SH-SY5Y (cell line): ENCODE data around the gene HDAC8.

Experiments used
- GATA2 ChIP-seq: IDR thresholded peaks from 2 replicates; pipeline ENCODE4 v1.6.1; 2011; ENCODE audit warnings: mild to moderate bottlenecking, low read depth, low read length
- GATA3 ChIP-seq: IDR thresholded peaks from 2 replicates; pipeline ENCODE4 v1.6.1; 2011; ENCODE audit warnings: low read depth, mild to moderate bottlenecking, low read length, moderate library complexity

Gene HDAC8

GRCh38 chrX:72373136-72373535 is 199.5 kb downstream of the HDAC8 start:
- TF ChIP-seq GATA2 (no peak), GATA3 (no peak)

DNA sequence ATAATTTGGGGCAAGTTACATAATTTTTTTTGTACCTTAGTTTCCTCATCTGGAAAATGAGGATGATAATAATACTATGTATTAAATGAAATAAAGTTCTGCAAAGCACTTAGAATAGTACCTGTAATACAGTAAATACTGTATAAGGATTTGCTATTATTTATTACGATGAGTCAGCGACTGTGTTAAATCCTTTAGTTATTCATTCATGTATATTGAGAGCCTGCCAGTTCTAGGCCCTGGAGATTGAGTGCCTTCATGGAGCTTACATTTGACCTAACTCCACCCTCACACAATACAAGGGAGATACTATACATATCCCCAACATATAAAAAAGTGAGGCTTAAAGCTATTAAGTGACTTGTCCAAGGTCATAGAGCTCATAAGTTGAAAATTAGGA is 199.9 kb downstream of the HDAC8 start:
- TF ChIP-seq GATA2: no peak
- TF ChIP-seq GATA3: no peak

- no peak for TF ChIP-seq GATA2
- no peak for TF ChIP-seq GATA3
Observed at GRCh38 chrX:72371405-72371804, 201.2 kb downstream of the HDAC8 start.

GRCh38 chrX:72368796-72369195 is 203.8 kb downstream of the HDAC8 start:
- TF ChIP-seq GATA2: no peak
- TF ChIP-seq GATA3: no peak

GRCh38 chrX:72367516-72367915 is 205.1 kb downstream of the HDAC8 start:
- TF ChIP-seq GATA2 (no peak), GATA3 (no peak)

DNA sequence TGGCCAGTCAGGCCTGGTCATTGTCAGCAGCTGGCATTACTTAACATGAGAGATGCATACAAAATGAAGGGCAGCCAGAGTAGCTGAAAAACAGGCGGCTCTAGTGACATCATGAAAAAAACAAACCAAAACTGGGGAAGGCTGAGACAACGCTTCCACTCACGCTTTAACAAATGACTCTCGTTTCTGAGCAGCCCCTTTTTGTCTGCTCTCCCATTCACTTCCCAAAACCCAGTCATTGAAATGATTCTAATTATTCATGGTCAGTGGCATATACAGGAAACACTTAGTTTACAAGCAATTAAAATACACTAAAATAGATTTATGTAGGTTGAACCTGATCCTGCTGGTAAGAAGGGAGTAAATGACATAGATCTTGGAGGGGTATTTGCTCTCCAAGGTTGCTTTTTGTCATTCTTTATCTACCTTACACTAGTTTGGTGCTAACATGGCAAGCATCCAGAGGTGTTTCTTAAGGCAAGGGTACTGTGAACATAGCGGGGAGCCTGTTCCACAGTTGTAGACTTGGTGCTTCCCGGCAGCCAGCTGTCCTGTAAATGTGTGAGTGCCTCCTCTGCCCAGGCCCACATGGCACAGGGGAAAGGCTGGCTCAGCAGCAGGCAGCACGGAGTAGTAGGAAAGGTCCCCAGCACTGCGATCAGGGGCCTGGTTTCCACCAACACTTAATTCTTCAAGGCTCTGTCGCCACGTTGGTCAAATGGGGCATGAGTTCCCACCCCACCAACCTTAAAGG is 205.8 kb downstream of the HDAC8 start:
- TF ChIP-seq GATA2 (no peak), GATA3 (no peak)

DNA sequence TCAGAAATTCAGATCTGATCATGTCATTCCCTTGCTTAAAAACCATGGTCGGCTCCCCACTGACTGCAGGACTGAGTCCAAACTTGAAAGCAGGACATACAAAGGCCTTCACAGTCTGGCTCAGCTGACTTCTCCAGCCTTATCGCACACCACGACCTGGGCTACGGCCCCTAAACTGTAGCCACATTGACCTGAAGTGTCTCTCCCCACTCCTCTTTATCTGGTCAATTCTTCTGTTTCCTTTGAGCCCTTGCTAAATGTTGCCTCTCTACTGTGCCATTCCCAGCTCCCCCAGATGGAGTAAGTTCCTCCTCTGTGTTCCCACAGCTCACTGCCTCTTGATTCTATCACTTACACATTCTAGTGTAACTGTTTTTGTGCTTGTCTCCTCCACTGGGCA is 206.5 kb downstream of the HDAC8 start:
- TF ChIP-seq GATA2 (no peak), GATA3 (no peak)

GRCh38 chrX:72365126-72365525 is 207.5 kb downstream of the HDAC8 start:
- TF ChIP-seq GATA2: no peak
- no peak for TF ChIP-seq GATA3

DNA sequence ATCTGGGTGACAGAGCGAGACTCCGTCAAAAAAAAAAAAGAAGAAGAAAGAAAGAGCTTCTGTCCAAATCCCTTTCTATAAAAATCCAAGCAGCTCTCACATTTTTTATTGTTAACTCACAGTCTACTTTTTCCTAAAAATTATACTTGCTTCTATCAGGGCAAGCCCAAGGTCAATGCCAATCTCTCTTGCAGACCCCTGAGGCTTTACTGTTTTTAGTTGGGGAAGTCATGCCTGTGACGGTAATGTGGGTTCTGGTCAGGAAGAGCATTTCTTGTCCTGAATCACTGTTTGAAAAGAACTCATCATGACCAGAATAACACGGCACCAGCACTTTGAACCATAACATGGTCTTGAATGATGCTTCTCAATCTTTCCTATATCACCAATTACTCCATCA is 212.3 kb downstream of the HDAC8 start:
- no peak for TF ChIP-seq GATA2
- TF ChIP-seq GATA3: no peak

DNA sequence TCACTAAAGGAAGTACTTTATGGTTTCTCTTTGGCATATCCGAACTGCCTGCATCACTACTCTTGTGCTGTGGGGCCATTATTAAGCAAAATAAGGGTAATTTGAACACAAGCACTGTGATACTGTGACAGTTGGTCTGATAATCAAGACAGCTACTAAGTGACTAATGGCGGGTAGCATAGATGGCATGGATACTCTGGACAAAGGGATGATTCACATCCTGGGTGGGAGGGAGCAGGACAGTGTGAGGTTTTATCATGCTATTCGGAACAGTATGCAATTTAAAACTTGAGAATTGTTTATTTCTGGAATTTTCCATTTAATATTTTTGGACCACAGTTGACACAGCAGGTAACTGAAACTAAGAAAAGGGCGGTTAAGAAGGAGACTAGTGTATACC is 214.3 kb downstream of the HDAC8 start:
- TF ChIP-seq GATA3 (no peak), GATA2 (no peak)

DNA sequence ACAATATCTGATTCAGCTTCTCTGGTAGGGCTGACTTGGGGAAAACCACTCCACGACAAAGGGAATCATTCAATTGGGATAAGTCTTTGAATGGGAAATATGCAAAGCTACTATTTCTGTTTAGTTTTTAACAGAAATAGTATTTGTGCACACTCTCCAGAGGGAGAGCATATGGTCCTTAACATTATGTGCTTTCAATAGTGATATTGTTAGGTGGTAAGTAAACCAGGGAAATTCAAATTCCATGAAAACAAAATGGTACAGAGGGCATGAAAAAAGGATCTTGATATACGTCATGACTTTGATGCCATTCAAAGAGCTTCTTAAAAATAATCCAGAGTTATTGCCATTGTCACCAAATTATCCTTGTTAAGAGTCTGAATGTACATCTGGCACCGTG is 219.9 kb downstream of the HDAC8 start:
- no peak for TF ChIP-seq GATA2
- TF ChIP-seq GATA3: no peak

DNA sequence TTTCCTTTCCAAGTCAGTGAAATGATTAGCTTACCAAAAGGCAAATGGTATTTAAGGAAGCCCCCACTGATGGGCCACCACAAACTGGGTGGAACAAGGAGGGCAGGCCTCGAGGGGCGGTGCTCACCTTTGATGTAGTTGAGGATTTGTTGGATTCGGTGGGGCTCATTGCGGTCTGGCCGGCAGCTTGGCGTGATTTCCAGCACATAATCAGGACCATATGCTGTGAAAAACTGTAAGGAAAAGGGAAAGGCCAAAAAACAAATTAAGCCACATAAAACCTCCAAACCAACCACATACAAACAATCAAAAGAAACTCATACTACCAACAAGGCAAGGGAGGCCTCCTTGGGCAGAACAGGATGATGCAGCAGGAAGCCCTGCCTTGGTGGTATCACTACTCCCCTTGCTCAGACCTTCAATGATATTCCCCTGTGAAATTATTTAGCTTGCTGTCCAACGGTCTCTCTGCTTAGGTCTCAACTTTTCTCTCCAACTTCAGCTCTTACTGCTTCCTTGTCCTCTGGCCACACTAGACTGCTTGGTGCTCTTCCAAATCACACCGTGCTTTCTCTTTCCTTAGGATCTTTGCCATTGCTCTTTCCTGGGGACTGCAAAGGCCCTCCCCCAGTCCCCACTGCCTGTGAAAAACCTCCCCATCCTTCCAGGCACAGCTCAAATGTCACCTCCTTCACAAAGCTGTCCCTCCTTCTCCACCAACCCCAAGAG is 220.9 kb downstream of the HDAC8 start:
- TF ChIP-seq GATA3: no peak
- TF ChIP-seq GATA2: no peak

DNA sequence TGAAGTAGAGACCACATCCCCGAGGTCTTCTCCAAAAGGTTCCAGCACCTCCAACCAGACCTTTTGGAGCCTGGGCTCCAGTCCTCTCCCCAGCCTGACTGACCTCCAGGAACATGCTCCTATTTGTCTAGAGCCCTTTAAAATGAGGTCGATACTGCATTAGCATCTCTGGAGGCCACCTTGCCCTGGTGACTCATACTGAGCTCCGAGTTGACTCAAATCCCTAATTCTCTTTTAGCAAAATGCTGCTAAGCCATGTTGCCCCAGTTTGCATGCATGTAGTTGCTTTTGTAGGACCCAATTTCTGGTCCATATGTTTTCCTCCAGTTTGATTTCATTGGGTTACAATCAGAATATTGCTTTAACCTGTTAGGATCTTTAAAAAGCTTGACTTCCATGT is 223.5 kb downstream of the HDAC8 start:
- TF ChIP-seq GATA3: no peak
- no peak for TF ChIP-seq GATA2

DNA sequence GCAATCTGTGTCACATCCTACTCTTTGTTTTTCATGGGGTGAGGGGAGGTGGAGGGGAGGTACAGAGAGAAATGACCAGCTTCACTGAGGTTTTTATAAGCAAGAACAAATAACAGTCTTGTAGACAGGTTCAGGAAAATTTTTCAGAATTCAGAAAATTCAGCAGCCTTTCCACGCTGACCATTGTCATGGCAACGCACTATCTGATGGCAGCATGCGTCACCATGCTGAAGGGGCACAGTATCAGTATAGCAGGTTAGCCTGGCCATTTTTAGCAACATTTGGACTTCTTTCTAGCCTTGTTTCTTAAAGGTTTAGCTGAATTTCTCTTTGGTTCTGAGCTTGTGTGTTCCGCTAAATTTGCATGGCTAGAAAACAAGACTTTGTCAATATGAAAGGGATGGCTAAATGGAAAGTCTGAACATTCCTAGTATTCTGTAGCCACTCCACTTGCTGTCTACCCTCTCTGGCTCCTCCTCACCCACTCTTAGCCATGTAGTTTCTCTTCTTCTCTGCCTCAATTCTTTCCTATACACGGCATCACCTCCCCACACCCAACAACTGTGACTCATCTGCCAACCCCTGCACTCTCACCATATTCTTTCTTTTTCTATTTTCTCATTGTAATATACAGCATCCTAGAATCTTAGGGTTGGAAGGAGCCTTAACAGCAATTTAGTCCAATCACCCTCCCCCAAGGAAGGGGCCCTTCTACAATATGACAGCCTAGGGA is 224.2 kb downstream of the HDAC8 start:
- TF ChIP-seq GATA2 (peak; percentile 91), GATA3 (peak; percentile 65)

DNA sequence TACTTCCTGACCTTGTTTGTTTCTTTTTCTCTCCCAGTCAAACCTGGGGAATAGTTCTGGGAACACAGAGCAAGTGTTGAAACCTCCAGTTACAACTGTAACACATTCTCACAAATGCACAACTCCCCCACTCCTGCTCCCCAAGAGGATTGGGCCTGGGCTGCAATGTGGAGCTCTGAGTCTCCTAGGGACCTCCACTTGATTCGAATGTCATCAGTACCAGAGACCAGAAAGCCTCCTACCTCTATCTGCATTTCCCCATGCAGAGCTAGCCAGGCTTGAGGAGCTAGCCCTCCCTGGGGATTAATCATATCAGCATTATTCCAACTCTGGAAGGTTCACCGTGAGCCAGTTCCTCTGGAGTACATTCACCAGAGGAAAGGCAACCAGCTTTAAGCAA is 225.3 kb downstream of the HDAC8 start:
- TF ChIP-seq GATA3: no peak
- TF ChIP-seq GATA2: no peak
